PC-3 (cell line): ENCODE data around the gene YWHAQ.

Source experiments
- CTCF ChIP-seq: fragments of 300-600 bp; sonication (generic); conservative IDR thresholded peaks from 2 replicates; pipeline ENCODE4 v1.5.1; 2017; ENCODE audit warnings: antibody characterized with exemption, low read depth, mild to moderate bottlenecking, low read length
- EZH2 ChIP-seq: fragments of 300-600 bp; sonication (generic); IDR thresholded peaks from one replicate; pipeline ENCODE4 v1.6.1; 2017; ENCODE audit warnings: antibody characterized with exemption, mild to moderate bottlenecking, low read length; ENCODE audit not compliant: unreplicated experiment

- TF ChIP-seq CTCF (no peak), EZH2 (no peak)
Measured at GRCh38 chr2:9630117-9630735, 571 bp downstream of the YWHAQ start.
